GM21381 (cell line): ENCODE measurements around the gene SLC66A1.
A peak's percentile ranks its signal among the peaks of the same experiment; 100 is the strongest.
"Not testable (repeated sequence)": the region's sequence is repeated elsewhere in the genome, so short reads cannot be mapped to it uniquely, and the experiment has no call there.

ENCODE experiments used
- ATAC-seq: cut with Tn5 transposase; IDR thresholded peaks from one replicate; pipeline ENCODE4 v1.9.1; 2021; ENCODE audit warnings: mild to moderate bottlenecking, moderate library complexity; ENCODE audit not compliant: unreplicated experiment

Gene SLC66A1

GRCh38 chr1:19304081-19304480 lies 8.0 kb upstream of the SLC66A1 start:
- not testable (repeated sequence) for ATAC-seq

- no peak for ATAC-seq
These were observed 6.2 kb upstream of the SLC66A1 start for GRCh38 chr1:19305880-19306279.

GRCh38 chr1:19306941-19307340 lies 5.2 kb upstream of the SLC66A1 start:
- ATAC-seq, result no peak

DNA sequence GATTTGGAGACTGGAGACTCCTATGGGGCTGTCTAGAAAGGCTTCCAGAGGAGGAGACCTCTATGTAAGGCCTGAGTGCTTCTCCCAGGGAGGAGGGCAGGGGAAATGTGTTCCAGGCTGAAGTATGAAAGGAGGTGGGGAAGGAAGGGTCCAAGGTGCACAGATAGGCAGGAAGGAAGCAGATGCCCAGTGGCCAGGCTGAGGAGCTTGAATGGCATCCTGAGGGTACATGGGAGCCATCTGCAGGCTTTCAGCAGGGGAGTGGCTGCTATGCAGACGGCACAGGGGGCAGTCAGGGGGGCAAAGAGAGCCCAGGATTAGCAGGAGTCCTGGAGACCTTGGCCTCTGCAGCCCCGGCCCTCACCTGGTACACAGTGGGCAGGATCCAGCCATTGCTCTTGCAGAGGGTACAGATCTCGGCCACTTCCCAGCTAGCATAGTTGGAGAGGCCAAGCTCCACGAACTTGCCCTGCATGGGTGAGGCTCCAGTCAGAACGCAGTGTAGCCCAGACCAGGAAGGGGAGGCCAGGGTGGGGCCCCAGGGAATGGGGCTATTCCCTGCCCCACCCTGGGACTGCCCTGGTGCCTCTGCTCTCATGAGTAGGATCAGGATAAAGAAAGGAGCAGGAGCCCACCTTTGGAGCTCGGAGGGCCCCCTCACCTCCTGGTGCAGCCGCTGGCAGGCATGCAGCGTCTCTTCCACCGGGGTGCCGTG lies 4.2 kb upstream of the SLC66A1 start:
- no peak for ATAC-seq

DNA sequence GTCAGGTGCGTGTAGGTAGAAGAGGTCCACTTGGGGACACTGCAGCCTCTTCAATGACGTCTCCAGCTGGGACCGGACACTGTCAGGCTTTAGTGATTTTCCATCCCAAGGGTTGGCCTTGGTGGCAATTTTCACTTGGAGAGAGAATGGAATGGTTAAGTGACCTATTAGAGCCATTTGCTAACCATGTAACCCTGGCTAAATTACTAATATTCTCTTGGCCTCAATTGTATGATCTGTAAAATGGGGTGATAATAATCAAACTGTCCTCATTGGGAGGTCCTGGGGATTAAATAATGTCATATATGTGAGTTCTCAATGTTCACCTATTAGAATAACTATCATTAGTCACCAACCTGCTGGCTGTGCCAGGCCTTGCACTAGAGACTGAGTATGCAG lies 3.6 kb upstream of the SLC66A1 start:
- ATAC-seq, result no peak

DNA sequence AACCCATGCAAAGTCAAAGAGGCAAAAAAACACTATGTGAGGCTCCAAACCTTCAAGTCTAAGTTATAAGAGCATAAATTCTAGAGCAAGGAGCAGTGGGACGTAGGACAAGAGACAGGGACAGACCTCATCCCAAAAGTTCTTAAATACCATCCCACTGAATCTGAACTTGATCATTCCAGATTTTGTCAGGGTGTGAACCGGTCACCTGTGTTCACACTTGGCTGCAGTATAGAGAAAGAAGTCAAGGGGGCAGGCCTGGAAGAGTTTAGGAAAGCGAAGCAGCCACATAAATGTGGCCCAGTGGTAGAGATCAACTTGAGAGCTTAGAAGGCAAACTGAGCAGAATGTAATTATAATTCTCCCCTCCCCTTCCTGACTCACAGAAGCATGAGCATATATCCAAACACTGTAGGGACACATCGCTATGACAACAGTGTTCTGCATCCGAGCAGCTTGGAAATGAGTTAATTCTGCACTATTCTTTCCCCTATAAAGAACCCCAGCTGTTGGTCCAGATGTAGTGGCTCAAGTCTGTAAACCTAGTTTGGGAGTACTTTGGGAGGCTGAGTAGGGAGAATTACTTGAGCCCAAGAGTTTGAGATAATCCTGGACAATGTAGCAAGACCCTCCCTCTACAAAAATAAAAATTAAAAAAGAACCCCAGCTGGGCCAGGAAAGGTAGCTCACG lies 2.9 kb upstream of the SLC66A1 start:
- ATAC-seq, result no peak

DNA sequence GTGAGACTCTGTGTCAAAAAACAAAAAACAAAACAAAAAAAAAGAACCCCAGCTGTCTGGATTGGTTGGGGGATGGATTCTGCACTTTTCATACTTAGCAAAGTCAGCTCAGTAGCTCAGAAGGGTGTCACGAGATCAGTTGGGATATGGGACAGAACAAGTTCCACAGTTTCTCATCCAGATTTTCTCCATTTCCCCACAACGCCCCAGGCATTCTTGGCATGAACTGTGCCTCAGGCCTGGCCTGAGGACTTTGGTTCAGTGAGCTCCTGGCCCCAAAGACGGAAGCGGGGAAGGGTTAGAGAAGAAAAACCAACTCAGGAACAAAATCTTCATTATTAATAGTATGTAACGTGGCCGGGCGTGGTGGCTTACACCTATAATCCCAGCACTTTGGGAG lies 2.1 kb upstream of the SLC66A1 start:
- no peak for ATAC-seq

DNA sequence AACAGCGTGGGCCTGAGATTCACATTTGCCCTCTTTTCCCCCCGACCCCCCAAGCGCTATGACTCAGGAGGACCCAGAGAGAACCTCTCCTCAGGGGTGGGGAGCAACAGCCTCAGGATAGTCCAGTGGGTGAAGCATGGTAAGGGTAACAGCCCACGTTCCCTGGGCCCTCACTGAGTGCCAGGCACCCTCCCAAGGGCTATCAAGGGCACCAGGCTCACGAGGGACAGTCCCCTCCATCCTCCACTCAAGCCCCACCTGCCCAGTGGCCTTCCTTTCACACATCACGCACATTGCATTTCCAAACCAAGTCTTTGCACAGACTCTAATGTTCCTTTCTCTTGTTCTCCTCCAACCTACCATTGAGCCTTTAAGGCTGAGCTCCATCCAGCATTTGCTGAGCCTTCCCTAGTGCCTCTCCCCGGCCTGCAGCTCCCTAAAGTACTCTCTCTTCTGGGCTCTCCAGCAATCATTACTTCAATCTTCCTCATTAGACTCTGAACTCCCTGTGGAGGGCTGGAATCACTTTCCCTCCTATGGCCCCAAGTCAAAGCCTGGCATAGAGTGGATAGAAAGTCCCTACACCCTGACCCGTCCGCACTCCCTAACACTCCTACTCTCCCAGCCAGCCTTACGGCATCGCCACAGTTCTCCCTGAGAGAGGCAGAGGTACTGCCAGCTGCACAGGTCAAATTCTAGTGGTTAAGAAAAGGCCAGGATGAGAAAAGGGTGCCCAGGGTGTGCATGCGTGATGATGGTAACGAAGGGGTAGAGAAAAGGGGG lies 1.2 kb upstream of the SLC66A1 start:
- no peak for ATAC-seq

GRCh38 chr1:19311503-19311930 lies 609 bp upstream of the SLC66A1 start:
- peak; percentile 7 for ATAC-seq

GRCh38 chr1:19312782-19313635 lies 883 bp downstream of the SLC66A1 start:
- no peak for ATAC-seq

DNA sequence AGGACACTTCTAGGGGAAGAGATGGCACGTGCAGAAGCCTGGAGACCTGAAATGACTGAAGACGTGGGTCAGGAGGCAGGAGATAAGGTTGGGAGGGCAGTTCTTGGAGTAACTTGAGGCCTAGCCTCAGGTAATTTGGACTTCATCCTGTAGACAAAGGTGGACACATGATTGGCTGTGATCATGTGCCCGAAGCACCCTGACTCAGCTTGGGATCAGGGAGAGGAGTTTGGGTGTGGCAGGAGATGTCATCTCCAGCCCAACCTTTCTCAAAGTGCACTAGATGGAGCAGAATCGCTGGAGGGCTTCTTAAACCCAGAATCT lies 1.5 kb downstream of the SLC66A1 start:
- no peak for ATAC-seq

- no peak for ATAC-seq
These were observed 2.1 kb downstream of the SLC66A1 start for GRCh38 chr1:19313961-19314882.

DNA sequence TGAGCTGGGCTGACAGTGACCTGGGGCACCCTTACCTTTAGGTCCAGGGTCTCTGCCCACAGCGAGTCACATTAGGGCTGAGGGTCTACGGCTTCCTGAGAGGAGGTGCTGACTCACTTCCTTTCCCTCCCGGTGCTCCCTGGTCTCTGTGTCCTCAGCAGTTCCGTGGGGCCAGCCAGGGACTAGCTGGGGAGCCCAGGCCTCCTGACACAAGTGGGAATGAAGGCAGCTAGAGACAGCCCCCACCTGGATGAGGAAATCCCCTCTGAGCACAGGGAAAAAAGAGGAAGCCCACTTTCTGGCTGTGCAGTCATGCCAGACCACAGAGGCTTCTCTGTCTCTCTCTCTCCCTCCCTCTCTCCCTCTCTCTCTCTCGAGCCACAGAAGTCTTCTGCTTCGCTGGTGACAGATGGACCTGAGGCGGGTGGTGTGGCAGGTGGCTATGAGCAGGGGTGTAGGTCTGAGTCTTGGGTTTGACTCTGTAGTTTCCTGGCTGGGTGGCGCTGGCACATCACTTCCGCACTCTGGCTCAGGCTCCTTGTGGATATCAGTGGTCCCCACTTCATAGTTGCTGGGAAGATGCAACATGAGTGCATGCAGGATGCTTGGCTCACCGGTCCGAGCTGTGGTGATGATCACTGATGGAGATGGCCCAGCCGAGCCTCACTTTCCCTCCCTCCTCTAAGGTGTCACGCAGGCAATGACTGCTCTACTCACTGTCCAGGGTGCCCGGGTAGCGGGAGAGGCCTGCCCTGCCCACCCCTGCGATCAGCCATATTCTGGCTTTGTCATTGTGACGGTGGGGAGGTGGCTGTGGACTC lies 3.5 kb downstream of the SLC66A1 start:
- no peak for ATAC-seq

DNA sequence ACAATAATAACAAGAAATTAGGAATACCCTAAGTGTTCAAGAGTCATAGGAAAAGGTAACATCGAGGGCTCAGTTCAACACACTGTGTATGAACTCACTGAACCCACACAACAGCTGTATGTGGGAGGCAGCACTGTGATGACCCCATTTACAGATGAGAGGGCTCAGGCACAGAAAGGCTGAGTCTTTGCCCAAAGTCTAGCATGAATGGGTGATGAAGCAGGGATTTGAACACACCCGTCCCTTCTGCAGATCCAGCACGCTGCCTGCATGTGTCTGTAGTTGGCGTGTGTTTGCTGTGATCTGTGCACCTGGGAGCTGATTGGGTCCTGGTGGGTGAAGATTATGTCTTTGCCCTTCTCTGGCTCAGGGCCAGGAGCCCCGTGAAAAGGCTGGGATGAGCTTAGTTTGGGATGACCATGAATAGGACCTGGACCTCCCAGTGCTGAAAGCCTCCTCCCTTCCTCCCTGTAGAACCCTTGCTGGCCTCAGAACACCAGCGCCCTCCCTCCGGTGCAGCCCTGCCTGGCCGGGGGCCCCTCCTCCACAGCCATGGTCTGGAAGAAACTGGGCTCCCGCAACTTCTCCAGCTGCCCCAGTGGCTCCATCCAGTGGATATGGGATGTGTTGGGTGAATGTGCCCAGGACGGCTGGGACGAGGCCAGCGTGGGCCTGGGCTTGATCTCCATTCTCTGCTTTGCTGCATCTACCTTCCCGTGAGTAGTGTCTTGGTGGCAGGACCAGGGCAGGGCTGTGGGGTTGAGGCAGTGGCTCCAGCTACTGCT lies 5.2 kb downstream of the SLC66A1 start:
- ATAC-seq, result no peak

GRCh38 chr1:19319196-19319595 lies 7.1 kb downstream of the SLC66A1 start:
- no peak for ATAC-seq

DNA sequence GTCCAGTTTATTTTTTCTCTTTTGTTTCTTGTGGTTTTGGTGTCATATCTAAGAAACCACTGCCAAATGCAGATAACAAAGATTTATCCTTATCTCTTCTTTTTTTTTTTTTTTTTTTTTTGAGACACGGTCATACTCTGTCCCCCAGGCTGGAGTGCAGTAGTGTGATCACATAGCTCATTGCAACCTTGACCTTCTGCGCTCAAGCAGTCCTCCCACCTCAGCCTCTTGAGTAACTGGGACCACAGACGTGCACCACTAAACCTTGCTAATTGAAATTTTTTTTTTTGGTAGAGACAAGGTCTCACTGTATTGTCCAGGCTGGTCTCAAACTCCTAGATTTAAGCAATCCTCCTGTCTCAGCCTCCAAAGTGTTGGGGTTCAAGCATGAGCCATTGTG lies 8.9 kb downstream of the SLC66A1 start:
- no peak for ATAC-seq

- ATAC-seq, result no peak
These were observed 10.4 kb downstream of the SLC66A1 start for GRCh38 chr1:19322481-19322880.

DNA sequence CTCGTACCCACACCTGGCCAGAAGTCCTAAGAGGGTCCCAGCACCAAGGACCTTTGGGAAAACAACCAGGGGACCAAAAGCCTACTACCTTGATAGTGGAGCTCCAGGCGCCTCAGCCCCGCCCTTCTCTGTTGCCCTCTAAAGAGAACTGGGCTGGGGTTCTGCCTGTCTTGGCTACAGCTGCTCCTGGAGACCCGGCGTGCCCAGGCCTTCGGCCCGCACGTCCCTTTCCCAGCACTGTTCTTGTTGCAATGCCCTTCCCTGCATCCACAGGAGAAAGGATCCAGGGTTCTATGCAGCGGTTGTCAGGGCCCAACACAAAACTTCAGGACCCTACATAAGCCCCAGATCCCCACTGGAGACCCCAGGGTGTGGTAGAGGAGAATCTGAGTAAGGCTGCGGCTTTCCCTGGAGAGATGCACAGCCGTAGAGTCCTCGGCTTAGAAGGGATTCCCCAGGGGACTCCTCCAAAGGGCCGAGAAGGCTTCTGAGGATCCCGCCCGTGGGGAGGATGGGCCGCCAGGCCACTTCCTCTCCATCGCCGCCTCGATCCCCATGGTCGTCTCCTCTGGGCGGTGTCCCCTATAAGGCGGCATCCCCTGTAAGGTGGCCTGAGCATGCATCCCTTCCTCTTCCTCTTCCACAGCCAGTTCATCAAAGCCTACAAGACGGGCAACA lies 12.0 kb downstream of the SLC66A1 start:
- ATAC-seq, result no peak
